CD4-positive, alpha-beta T cell treated with Interleukin-6 at 100 ng/mL for 8 hours (primary cell): ENCODE data around the gene SLC16A7.
"Not testable (repeated sequence)": the region's sequence is repeated elsewhere in the genome, so short reads cannot be mapped to it uniquely, and the experiment has no call there.

Source experiments
- DNase-seq: peaks from one replicate; pipeline ENCODE4 v3.0.0-alpha.2; 2020; ENCODE audit warnings: mixed read lengths, low spot score

Gene SLC16A7, protein sequence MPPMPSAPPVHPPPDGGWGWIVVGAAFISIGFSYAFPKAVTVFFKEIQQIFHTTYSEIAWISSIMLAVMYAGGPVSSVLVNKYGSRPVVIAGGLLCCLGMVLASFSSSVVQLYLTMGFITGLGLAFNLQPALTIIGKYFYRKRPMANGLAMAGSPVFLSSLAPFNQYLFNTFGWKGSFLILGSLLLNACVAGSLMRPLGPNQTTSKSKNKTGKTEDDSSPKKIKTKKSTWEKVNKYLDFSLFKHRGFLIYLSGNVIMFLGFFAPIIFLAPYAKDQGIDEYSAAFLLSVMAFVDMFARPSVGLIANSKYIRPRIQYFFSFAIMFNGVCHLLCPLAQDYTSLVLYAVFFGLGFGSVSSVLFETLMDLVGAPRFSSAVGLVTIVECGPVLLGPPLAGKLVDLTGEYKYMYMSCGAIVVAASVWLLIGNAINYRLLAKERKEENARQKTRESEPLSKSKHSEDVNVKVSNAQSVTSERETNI

DNA sequence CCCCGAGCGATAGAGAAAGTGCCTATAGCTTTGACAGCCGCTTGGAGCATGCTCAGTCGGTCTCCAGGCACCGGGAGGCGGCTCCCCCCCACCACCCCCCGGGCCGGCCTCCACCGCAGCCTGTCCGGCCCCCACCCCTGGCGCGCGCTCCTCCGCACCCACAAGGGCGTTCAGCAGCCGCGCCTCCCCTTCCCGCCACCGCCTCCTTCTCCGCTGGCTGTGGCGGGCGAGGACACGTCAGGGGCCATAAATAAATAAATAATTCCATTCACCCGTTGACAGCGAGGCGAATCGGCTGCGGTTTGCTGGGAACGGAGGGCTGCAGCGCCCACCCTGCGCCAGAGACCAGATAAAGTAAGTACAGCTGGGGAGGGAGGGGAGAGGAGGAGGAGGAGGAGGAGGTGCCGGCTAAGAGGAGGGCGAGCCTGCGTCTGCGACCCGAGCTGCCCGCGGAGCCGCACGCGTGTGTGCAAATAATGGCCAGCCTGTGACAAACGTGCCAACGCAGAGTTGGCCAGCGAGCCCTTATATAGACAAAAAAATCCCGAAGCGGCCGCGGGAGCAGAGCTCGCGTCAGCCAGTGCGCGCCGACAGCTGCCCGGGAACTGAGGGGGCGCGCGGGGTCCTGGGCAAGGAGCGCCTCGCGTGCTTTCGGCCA, at the start of gene SLC16A7:
SLC16A7 (plus strand) TSS at position 147 of the 658 bp plus-strand sequence. CDS start 108,773 bp downstream, outside the sequence.
- peak; percentile 91 for DNase-seq

DNA sequence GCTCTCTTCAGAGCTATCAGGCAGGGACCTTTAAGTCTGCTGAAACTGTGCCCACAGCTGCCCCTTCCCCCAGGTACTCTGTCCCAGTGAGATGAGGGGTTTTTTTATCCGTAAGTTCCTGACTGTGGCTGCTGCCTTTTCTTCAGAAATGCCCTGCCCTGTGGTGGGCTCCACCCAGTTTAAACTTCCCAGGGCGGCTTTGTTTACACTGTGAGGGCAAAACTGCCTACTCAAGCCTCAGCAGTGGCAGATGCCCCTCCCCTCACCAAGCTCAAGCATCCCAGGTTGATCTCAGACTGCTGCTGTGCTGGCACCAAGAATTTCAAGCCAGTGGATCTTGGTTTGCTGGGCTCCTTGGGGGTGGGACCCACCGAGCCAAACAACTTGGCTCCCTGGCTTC, 46.9 kb upstream of the SLC16A7 start:
- DNase-seq, result no peak

DNA sequence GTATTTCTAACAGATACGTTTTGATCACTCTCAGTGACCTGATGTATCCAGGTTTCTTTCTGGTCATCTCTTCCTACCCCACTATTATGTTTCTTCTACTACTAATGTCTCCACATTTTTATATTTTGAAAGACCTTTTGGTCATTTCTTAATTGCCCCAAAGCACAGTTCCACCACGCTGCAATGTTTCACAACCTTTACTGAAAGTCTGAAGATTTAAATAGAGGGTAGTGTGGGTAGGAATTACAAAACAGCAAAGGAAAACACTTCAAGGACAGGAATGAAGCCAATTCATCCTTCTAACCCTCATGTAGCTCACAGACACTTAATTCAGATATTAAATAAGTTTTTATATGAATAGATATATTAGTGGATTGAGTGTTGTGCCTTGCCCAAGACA, 36.1 kb upstream of the SLC16A7 start:
- DNase-seq, result no peak

DNA sequence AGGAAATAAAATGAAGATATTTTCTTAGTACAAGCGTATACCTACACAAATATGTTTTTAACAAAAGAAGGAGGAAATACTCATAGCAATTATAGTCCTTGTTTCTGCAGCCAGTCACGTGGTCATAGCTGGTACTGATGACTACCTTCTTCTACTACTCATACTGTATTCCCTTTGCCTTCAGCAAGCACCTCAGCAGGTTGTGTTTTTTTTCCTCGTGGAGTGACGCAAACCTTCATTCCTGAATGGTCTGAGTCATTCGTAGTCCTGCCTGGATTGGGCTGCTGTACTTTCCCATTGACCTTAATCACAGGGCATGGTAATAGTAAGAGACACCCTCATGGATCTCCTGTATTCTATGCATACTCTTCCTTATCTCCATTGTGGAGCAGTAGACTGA, 25.7 kb upstream of the SLC16A7 start:
- DNase-seq, result no peak

DNA sequence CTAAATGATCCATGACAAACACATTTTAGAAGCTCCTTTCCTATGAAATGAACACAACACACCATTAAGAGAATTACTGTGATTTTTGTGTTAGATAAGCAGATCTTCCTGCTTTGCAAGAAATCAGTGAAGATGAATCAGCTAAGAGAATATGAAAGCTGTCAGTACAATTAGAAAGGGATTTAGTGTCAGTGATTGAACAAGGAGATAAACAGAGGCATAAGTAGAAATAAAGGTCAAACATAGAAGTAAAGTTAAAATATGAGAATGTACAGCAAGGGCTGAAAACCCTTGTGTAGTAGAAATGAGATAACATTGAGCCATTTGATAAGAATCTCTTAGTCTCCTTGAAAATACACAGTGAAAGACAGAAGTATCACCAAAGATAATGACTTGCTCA, 21.4 kb upstream of the SLC16A7 start:
- no peak for DNase-seq

DNA sequence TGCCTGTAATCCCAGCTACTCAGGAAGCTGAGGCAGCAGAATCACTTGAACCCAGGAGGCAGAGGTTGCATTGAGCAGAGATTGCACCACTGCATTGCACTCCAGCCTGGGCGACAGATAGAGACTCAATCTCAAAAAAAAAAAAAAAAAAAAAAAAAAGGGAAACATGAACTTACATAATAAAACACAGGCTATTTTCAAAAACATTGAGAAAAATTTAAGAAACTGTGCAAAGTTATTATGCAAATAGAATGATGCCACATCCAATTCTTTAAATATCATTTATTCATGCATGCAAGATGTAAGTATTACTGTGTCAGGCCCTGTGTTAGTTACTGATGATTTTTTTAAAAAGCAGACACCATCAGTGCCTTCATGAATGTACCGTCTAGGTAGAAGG, 20.0 kb upstream of the SLC16A7 start:
- no peak for DNase-seq

DNA sequence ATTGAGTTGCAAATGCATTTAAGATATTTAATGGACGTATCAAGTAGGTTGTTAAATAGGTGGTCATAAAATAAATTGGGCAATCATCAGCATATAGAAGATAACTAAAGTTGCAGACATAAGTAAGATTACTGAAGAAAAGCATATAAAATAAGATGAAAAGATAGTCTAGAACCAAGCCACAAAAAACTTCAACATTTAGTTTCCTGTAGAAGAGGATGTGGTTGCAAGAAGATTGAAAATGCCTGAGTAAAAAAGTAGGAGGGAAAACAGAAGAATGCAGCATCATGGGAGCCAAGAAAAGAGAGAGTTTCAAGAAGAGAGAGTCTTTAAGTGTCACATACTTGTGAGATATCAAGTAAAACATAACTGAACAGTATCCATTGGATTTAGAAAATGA, 17.6 kb upstream of the SLC16A7 start:
- peak; percentile 30 for DNase-seq

DNA sequence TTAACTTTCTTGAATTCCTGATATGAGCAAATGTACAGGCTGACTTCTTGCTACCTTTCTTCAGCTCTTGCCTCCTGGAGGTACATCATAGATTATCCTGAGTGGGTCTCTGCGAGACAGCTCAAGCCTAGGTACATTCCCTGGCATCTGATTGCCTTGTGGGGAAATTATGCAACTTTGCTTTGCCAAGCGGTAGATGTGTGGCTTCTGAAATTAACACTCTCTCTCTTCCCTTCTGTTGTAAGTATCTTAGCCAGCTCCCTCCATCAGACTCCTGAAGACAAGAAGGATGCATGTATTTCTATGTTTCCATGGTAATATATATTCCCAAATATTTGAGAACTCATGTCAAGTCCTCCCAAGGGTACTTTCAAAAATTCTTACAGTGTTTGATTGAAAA, 16.2 kb upstream of the SLC16A7 start:
- no peak for DNase-seq

DNA sequence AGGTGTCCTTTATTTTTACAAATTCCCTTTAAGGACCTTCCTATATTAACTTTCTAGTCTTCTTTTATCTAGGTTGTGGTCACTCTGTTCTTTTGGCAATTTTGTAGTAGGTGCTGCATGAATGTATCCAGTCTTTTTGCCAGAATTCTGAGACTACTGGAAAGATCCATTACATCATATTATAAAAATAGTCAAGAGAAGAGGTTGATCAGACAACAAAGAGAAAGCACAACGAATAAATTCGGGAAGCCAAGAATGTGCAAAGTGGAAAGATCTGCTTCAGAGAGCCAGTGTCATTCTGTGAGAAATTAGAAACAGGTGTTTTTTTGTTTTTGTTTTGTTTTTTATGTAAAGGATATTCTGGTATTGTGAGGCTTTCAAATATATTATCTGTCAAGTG, 15.8 kb upstream of the SLC16A7 start:
- DNase-seq, result no peak

DNA sequence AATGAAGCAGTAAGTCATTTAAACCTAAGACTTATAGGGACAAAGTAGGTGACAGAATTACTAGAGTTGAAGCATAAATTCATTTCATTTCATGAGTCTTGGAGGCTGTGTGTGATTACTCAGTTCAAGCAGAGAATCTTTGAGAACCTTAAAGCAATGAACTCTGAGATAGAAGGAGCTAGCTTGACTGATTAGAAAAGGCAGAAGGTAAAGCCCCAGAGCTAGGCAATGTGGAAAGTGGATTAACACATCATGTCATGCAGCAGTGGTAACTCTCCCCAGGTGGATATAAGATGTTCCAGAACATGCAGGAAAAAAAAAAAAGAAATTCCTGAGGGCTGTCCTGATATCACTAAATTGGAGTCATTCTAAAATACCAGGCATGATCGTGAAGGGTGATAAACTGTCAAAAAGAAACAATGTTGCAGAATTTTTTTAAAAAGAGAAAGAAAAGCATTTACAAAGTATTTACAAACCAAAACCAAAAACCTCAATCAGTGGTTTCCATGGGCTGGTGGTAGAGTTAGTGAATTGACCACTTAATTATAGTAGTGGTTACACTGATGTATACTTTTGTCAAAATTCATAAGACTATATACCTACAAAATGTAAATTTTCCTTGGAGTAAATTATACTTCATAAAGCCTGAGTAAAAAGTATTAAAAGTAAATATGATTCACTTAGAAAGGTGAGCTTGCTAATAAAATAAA, 12.7 kb upstream of the SLC16A7 start:
- DNase-seq, result no peak

DNA sequence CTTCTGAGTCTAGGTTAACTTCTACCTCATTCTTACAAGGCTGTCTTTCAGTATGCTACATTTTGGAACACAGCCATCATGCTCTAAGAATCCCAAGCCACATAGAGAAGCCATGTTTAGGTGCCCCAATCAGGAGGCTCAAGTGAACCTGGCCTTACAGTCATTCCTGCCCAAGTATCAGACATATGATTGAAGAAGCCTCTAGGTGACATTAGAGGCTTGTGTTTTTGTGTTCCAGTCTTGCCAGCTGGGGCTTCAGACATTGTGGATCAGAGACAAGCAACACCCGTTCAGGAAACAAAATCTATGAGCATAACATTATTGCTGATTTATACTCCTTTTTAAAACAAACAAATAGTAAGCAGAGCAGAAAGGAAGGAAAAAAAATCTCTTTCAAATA, 8.1 kb upstream of the SLC16A7 start:
- no peak for DNase-seq

DNA sequence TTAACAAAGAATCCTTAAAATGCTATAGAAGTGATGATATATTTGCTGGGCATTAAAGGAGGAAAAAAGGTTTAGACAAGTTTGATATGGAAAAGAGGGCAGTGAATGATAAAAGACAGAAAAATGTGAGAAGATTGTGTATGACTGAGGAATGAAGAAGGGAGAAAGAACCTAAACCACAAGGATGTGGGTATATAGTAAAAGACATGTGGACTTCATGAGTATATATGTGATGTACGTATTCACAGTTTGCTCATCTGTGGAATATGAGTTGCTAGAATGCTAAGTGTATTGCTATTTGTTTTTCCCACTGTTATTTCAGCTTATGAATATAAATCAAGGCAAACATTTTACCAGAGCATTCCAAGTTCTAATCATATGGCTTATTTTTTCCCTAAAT, 2.1 kb upstream of the SLC16A7 start:
- no peak for DNase-seq

DNA sequence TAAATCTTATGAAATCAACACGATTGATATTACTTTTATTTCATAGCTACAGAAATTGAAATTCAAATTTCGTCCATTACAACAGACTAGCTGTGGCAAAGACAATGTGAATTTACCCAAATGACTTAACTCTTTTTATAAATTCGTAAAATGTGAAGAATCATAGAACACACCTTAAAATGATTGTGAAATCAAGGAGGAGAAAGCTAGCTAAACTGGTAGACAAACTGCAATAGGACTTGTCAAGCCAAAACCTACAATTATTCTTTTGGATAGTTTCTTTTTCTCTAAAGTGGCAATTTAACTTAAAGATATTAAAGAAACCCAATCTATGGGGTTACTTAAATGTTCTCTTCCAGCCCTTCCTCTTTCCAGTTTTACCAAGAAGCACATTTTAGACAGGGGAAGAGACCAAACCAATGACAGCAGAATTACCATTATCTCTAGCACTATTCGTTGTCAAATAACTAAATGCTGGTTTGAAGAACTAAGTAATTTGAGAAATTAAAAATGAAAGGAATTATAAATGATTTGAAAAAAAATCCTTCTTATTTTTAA, 807 bp upstream of the SLC16A7 start:
- DNase-seq, result no peak

DNA sequence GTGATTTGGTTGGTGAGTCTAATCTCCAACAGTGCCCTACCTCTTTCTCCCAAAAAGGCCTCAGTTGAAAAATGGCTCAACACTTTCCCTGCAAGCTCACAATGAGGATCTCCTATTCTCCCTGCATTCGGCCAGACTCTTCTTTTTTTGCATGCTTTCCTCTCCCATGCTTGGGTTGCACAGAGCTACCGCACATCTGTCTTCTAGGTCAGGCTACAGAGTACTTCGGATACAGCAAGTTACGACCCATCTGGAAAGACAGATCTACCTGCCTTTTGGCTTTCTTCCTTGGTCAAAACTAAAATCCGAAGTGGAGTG, 305 bp upstream of the SLC16A7 start:
- DNase-seq, result no peak

DNA sequence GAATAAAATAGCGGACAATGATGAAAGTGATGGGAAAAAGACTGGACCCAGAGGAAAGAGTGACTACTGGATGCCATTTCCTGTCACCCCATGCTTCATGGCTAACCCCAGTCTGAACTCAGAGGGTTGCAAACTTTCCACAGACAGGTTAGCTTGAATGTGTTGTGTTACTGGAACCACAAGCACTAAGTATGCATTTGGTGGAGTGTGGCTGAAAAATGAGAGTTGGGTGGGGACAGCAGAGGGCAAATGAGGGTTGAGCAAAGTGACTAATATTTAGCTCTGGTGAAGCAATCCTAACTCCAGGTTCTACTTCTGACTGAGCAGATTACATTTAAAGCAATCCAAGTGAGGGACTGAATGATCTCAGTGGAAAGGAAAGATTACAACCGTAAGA, 1.6 kb downstream of the SLC16A7 start:
- peak; percentile 52 for DNase-seq

DNA sequence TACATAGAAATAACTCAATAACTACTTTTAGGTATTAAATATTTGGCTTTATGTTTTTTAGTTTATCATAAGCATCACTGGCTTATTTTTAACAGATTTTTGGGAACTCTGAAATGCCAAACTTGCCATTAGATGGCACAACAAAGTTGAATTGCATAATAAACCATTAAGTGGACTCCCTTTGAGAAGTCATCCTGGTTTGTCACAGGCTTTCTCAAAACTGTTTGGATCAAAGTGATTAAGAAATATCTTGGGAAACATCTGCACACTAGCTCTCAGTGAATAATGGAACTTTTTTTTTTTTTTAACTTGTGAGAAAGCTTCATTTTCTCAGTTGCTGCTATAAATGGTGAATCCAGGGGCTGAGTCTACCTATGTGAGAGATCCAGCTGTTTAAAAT, 4.3 kb downstream of the SLC16A7 start:
- DNase-seq, result no peak

DNA sequence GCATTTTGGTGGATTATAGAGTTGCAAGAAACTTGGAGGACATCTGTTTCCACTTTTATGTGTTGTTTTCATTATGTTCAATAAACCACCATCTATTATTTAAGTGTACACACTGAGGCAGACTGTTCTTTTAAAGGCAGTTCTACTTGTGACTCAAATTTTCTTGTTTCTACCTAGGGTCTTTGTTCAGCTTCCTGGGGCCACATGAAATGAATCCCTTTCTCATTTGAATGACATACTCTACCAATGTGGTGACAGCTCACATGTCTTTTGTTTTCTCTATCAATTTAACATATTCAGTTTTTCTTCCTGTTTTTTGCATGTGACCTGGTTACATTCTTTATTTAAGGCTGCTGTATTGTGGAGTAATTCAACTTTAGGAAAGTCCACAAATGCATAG, 7.9 kb downstream of the SLC16A7 start:
- no peak for DNase-seq

DNA sequence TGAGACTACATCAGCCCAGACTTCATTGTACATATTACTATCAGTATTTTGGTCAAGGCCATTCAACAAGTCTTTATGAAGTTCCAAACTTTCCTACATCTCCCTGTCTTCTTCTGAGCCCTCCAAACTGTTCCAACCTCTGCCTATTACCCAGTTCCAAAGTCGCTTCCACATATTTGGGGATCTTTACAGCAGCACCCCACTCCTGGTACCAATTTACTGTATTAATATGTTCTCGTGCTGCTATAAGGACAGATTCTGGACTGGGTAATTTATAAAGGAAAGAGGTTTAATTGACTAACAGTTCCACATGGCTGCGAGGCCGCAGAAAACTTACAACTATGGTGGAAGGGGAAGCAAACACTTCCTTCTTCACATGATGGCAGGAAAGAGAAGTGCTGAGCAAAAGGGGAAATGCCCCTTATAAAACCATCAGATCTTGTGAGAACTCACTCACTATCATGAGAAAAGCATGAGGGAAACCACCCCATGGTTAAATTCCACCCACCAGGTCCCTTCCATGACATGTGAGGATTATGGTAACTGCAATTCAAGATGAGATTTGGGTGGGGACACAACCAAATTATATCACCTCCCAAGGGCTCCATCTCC, 17.1 kb downstream of the SLC16A7 start:
- DNase-seq, result not testable (repeated sequence)

DNA sequence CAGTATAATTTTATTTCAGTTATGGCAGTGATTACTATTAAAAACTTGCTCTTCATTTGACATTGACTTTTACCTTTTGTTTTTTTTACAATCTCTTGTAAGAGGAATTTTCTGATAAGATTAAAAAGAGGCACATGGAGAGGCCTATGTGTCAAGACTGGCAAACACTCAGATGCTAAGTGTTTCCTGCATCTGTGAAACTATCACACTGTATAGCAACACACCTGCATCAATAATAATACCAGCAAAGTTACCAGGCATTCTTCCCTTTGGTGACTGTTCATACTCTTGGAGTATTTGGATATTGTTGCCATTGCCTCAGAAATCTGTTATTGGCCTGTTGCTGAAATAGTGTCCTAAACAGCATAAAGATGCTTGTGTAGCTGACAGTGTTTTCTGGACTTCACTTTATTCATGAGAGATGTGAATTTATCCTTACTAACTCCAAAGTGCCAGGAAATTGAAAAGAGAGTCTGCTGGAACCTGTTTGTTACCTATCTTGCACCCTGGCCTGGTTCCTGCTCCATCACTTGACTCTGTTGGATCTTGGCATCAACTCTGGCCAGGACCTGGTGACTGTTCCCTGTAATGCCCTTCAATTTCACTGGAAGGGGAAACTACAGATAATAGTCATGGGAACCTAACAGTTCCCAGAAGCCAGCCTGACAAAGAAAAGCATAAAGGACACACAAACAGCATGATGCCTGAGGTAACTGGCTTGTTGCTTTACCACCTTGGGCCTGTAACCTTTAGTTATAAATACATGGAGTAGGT, 19.8 kb downstream of the SLC16A7 start:
- DNase-seq, result no peak

DNA sequence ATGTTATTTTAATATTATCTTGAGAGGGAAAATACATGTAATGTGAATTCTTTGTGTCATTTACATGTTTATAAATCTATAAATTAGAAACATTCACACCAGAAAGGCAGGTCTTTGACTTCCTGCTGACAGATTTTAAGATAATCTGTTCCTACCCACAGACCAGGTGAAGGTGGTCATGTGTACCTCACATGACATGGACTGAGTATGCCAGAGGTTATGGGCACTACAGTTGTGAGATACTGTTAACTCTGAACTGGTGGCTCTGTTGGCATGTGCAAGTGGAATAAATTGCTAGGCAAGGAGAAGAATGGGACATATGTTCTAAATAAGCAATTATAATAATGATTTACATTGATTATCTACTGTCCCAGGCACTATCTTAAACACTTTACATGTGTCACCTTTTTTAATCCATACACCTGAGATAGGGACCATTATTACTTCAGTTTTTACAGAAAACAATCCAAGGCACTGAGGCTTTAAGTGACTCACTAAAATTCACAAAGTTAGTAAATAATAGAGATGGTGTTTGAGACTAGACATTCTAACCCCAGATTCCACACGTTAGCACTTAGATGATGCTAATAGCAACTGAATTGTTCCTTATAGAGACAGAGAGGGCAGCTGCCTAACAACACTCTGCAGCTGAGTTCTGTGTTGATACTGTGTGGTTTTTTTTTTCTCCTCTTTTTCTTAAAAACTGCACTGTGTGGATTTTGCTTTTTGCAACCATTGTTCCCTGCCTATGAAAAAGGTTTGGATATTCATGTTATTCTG, 23.8 kb downstream of the SLC16A7 start:
- DNase-seq, result no peak

DNA sequence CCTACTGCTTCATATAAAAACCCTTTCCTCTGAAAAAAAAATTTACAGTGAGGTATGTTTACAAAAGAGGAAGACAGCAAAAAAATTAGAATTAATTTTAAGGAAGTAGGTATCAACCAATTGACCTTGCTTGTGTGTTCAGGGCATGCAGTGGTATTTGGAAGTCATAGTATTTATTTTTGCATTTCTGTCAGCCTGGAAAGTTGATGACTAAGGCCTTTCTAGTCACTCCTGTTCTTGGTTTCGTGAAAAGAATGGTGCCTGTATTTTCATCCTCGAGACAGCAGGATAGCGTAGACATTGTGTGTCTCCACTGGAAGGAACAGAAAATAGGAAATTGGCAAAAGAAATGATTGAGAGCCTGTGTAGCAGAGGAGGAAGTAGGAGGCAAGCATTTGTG, 24.5 kb downstream of the SLC16A7 start:
- no peak for DNase-seq
